NOMO-1 treated with dmso at 0.1 percent for 144 hours (cell line): ENCODE results near the gene PSMC3IP.

Source experiments
- DNase-seq: peaks from one replicate; lab custom pipeline; 2025; ENCODE audit not compliant: unreplicated experiment; lab: John Stamatoyannopoulos, UW

PSMC3IP gene

DNA sequence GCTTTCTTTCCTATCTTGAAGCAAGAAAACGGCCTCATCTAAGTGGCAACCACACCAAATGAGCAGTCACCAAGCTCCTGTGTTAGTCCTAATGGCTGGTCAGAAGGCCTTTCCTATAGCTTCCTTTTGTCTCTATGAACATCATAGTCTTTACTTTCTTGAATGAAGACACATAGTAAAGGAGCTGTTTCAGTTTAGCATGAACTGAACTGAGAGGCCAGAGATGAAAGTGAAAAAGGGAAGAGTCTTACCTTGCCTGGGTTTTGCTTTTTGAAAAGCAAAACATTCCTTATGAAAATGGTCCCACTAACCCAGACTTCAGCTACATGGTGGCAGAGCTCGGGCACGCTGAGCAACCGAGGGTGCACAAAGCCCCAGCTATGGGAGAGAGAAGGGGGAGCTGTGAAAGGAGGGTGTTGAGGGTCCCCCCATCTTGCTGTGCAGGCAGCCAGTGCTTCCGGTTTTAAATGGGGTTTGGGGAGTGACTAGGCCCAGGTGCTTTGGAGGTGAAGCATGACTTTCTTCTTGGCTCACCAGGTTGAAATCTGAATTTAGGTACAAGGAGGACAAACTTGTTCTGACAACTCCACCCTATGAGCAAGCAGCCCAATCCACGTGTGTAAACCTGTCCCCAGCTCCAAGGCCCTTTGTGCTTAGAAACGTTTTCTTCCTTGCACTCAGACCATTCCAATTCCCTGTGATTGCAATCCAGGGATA lies 9.1 kb upstream of the PSMC3IP start:
- DNase-seq, result no peak

DNA sequence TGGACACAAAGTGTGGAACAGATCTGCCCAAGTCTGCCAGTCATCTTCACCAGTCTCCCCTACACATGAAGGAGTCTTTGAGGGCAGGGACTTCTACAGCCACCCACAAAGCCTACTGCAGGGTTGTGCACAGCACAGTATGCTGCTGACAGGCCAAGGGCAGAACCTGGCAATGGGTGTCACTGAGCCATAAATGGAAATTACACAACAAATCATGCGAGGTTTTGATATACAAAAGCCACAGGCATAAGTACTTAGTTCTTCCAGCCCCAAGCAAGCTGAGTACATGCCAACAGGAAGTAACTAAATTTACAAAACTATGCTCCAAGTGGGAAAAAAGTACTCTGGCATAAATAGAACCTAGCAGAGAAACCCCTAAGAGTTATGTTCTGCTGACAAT lies 7.8 kb upstream of the PSMC3IP start:
- no peak for DNase-seq

DNA sequence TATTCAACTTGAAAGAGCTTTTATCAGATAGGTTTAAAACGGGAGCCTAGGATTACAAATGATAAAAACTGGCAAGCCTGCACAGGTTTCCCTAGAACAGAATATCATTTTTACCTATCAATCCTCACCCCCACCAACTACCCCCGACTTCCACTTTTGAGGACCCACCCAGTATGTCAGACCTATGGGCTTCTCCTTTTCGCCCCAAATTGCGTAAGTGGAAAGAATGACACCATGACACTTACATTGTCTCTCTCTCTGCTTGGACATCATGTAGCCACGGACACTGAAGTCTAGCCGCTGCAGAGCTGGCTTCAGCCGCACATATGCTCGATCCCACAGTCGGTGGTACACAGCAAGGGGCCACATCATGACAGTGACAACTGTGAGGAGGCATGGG lies 7.4 kb upstream of the PSMC3IP start:
- DNase-seq, result peak; percentile 53

DNA sequence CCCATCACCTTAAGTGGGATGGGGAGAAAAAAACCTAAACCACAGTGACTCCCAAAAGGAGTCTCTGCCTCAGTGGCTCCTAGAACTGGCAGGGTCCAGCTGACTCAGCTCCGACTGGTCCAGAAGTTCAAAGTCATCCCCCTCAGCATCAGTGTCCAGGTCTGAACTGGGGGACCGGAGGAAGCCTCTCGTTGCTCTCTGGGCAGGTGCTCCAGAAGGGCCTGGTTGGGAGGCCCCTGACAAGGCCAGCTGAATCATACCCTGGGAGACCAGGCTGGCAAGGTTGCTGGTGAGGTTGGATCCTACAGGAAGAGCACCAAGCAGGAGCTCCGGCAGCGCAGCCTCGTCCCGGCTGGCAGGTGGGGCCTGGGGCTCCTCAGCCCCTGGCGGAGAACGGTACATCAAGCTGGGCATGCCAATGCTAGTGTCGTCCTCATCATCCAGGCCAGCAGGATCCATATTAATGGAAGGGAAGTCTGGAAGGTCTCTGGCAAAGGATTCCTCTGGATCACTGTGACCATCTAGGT lies 4.3 kb upstream of the PSMC3IP start:
- no peak for DNase-seq

DNA sequence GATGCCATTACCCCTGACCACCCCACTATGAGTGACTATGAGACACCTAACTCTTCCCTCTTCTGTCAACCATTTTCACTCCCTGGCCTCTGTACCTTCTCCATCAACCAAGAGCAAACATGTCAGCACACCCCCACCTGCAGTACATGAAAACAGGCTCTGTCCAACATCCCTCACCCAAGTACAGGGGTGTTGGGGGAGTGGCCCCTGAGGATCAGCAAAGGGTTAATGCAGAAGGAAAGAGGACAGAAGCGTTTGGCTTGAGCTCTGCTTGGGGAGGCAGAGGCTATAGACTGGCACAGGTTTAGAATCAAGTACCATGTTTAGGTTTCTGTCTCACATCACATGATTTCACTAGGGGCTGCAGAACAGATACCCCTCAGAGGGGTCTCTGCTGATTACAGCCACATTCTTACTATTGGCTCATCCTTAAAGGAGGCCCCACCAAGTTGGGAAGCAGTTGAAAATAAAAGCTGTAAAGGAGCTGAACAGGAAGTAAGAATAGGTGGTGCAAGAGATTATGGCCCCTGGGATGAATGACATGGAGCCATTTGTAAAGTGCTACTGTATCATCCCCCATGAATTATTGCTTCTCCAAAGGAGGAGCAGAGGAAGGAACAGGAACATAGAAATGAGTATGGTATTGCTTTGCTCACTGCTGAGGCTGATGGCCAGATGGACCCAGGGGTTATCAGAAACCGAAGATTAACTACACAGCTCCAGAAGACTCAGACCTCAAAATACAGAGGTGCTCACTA lies 2.4 kb upstream of the PSMC3IP start:
- DNase-seq, result peak; percentile 19

DNA sequence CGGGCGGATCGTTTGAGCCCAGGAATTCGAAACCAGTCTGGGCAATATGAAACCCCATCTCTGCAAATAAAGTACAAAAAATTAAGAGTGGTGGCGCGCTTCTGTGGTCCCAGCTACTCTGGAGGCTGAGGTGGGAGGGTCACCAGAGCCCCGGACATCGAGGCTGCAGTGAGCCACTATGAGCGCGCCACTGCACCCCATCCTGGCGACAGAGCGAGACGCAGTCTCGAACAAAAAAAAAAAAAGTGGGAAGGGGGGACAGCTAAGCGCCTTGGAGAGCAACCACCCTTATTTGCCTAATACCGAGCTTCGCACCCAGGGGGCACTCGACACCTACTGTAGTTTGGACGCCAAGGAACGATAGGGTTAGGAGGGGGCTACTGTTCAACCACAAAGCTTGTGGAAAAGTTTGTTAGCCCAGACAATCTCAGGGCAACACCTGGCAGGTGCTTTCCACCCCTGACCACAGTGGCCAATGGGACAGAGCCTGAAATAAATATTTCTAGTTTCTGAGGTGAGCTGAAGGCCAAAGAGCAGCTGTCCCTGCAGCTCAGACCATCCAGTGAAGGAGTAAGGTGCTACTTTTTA lies 847 bp upstream of the PSMC3IP start:
- DNase-seq, result peak; percentile 83

DNA sequence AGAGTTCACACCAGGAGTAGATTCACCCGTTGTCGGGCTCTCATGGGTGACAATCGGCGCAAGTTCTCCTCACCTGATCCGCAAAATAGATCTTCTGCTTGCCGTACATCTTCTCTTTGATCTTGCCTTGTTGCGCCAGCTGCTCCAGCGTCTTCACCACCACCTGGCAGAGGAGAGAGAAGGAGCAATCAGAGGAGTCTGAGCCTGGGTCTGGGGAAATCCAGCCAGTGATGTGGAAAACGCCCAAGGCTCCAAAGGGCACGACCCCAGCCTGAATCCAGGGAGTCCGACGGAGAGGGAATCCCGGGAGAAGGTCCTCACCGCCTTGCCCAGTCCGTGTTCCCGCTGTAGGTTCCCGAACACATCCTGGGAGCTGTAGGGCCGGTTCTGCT lies 393 bp downstream of the PSMC3IP start:
- no peak for DNase-seq

DNA sequence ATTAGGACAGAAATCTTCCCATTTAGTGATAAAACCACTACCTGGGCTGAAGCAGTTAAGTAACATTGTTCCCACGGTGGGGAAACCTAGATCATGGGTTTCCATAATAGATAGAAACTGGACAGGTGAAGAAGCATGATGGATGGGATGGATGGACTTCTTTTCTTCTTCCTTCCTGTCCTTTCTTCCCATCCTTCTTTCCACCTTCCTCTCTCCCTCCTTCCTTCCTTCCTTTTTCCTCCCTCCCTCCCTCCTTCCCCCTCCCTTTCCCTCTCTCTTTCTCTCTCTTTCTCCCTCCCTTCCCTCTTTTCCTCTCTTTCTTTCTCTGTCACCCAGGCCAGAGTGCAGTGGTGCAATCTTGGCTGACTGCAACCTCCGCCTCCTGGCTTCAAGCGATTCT lies 3.1 kb downstream of the PSMC3IP start:
- no peak for DNase-seq

DNA sequence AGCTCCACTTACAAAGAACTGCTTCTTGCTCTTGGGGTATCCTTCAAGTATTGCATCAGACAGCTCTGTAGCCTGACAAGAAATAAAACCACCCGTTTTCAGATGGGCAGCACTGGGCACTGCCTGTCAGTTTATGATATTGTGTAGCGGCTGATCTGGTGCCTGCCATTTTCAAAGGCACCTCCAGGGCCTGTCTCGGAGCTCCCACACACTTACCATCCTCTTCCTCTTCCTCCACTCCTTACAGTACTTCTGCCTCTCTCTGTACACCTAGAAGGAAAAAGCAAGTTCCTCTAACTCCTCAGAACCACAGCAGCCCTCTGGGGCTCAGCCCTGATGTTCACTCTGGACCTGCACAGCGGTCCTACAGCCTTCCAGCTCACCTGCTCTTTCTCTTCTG lies 4.4 kb downstream of the PSMC3IP start:
- DNase-seq, result no peak

DNA sequence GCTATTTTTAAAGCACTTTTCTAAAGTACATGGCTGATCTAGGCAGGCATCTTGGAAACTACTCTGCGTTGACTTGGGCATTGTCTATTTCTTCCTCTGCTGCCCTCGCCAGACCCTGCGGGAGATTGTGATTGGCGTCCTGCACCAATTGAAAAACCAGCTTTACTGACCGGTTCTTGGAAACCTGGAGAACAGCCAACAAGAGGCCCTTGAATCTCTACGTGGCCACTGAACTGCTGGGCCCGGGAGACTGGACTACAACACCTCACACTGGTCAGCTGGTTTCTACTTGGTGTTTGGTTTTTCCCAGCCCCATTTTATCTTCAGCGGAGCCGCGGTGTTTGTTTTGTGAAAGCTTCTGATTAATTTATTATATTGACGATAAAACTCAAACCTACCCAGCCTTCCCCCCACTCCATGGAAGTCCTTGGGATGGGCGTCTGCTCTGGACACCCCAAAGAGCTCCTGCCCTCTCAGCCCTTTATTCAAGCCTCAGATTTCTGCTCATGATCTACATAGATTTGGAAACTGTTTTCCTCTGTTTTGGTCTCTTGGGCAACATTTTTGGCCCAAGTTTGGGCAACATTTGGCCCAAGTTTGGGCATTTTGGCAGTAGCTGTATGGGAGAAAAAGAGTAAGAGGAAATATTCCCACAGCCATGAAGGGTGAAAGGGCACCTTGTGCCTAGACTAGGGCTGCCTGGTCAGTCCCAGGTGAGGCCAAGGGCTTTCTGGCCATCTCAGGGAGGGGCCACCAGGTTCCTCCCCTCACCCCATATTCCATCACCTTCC lies 5.9 kb downstream of the PSMC3IP start:
- no peak for DNase-seq

DNA sequence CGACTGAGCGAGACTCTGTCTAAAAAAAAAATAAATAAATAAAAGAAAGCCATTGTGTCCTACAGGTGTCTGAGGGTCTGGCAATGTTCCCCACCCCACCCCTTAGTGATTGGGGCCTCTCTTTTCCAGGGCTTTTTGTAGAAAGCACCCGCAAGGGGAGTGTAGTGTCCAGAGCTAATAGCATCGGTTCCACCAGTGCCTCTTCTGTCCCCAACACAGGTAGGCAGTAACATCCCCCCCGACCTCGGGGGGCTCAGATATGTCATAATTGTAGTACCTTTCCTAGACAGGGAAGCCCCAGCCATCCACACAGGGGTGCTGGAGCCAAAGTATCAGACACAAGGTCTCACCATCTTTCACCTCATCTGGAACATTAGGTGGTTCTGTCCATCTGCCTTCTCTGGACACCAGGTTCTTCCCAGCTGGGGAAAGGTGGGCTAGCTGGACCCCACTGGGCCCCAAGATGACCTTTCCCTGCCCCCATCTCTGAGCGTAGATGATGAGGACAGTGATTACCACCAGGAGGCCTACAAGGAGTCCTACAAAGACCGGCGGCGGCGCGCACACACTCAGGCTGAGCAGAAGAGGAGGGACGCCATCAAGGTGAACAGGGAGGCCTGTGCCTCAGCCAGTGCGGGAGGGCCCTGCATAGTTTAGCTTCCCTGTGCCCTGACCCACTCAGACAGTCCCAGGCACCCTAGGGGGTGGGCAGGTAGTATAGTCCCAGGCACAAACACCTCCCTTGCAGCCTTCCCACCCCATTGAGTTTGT lies 9.0 kb downstream of the PSMC3IP start:
- DNase-seq, result no peak

DNA sequence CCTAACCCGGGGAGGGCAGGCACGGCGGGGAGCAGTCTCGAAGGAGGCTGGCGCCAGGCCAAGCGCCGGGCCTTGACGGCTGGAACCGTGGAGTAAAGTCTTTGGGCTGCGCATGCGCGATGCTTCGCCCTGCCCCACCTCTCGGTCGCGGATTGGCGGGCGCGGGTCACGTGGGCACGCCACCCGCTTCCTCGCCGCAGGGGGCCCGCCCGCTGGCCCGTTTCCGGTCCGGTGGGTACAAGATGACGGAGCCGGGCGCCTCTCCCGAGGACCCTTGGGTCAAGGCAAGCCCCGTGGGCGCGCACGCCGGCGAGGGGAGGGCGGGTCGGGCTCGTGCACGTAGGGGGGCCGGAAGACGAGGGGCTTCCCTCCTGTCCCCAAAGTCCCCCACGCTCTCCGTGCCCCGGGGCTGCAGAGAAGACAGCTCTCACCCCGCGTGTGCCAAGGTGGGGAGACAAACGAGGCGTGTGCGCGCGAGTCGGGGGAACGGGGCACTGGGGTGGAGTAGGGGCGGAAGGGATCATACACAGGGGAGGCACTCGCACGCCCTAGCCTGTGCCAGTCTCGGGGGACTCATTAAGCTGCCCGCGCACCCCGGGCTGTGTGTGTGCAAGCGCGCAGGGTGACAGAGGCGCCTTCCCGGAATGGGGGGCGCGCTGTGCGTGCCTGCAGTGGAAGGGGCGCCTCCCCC lies 10.5 kb downstream of the PSMC3IP start, which contains the start of gene MLX:
MLX (plus strand) TSS at position 218 of the 691 bp plus-strand sequence; CDS start at position 243, 25 bp downstream.
- DNase-seq, result peak; percentile 86

DNA sequence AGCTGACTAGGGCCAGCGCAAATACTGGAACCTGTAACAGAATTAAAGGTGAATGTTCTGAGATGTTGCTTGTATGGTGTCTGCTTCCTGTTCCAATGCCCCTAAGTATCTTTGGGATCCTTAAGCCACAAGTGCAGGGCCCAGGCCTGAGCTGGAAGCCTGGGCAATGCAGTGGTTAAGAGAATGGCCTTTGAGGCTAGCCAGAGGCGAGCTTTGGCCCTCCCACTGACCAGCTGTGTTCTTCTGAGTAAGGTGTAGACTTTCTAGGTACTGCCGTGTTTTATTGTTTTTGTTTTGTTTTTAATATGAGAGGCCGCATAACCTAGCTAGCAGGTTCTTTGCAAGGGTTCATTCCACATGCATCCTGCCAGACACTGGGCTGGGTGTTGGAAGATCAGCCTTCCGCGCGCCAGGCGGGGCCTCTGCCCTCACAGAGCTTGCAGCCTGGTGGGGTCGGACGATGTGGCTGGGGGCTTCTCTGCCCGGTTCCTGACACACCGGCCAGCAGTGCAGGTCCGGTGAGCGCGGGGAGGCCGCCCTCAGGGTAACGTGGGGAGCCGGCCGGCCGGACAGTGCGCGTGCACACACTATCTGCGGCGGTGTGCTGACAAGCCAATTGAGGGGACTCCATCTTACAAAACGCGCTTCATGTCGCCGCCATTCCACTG lies 11.2 kb downstream of the PSMC3IP start:
- DNase-seq, result no peak

DNA sequence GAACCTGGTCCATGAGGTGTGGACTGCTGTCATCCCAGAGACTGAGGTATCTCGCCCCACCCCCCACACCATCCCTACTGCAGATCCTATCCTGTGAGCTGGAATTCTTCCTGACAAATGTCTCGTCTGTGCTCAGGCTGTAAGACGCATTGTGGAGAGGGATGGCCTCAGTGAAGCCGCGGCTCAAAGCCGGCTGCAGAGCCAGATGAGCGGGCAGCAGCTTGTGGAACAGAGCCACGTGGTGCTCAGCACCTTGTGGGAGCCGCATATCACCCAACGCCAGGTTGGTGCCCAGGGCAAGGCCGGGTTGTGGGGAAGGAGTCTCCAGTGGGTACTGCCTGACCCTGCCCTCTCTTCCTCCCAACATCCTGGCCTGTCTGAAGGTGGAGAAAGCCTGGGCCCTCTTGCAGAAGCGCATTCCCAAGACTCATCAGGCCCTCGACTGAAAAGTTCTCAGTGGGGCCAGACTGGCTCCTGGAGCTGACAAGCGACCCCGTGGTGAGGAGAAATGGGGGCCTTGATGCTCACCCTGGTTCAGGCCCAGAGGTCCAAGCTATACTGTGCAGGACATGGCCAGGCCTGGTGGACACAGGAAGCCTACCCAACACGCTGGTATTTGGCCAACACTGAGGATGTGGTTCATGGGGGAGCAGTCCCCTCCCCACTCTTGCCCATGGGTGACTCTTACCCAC lies 11.9 kb downstream of the PSMC3IP start:
- no peak for DNase-seq

DNA sequence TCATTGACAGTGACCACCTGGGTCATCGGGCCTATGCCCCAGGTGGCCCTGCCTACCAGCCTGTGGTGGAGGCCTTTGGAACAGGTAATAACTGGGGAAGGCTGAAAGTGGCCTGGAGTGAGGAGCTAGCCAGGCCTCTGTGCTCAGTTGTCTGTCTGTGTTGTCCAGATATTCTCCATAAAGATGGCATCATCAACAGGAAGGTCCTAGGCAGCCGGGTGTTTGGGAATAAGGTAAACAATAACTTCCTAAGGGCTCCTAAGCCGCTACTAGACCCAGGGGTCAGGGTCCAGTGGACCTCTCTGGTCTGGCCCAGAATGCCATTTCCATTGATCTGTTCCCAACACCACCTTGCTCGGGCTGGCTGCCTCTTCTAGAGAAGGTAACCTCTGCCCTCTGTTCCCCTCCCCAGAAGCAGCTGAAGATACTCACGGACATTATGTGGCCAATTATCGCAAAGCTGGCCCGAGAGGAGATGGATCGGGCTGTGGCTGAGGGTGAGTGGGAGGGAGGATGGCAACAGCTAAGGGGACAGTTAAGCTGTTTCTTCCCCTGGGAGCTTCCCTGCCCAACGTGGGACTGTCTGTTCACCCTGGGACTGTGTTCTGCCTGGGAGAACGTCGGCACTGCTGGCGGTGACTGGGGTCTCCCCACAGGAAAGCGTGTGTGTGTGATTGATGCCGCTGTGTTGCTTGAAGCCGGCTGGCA lies 12.6 kb downstream of the PSMC3IP start:
- DNase-seq, result no peak

DNA sequence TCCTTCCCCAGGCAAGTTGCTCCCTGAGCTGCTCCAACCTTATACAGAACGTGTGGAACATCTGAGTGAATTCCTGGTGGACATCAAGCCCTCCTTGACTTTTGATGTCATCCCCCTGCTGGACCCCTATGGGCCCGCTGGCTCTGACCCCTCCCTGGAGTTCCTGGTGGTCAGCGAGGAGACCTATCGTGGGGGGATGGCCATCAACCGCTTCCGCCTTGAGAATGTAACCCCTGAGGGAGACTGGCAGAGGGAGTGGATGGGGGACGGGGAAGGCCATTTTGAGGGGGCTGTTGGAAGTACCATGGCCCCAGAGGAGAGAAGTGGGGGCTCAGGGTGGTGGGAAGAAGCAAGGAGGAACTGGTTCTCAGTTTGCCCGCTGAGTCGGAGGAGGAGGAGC lies 13.6 kb downstream of the PSMC3IP start:
- no peak for DNase-seq

DNA sequence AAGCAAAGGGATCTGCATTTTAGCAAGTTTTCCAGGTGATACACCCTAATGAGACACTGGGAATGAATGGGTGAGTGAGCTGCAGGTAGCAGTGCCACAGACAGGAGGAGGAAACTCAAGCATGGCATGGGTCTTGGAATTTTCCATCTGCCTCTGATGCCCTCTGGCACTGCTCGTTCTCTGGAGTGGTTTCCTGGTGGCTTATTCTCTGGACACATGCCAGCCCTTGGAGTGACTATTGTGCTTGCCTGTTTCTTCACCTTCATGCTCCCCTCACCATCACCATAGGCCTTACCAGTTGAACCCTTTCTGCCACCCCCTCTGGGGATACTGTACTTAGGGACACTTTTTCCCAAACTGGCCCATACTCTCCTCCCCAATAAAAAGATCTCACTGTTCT lies 14.0 kb downstream of the PSMC3IP start:
- no peak for DNase-seq

DNA sequence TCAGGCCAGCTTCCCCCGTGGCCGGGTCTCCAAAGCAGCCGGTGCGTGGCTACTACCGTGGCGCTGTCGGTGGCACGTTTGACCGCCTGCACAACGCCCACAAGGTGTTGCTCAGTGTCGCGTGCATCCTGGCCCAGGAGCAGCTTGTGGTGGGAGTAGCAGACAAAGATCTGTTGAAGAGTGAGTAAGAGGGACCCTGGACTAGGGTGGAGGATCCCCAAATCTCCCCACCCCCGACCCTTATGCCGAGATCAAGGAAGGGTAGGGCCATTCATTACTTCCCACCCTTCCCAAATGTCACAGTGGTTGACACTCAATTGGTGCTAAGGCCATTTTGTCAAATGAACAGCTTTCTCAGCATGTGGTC lies 14.4 kb downstream of the PSMC3IP start:
- DNase-seq, result no peak
